ENCODE measurements around the gene RGL2. TPM values are rescaled to one million over a fixed set of nuclear protein-coding genes. Genes with fewer than 3 reads are reported as not detected.
"Not testable (repeated sequence)": the region's sequence is repeated elsewhere in the genome, so short reads cannot be mapped to it uniquely, and the experiment has no call there.

Gene RGL2, protein sequence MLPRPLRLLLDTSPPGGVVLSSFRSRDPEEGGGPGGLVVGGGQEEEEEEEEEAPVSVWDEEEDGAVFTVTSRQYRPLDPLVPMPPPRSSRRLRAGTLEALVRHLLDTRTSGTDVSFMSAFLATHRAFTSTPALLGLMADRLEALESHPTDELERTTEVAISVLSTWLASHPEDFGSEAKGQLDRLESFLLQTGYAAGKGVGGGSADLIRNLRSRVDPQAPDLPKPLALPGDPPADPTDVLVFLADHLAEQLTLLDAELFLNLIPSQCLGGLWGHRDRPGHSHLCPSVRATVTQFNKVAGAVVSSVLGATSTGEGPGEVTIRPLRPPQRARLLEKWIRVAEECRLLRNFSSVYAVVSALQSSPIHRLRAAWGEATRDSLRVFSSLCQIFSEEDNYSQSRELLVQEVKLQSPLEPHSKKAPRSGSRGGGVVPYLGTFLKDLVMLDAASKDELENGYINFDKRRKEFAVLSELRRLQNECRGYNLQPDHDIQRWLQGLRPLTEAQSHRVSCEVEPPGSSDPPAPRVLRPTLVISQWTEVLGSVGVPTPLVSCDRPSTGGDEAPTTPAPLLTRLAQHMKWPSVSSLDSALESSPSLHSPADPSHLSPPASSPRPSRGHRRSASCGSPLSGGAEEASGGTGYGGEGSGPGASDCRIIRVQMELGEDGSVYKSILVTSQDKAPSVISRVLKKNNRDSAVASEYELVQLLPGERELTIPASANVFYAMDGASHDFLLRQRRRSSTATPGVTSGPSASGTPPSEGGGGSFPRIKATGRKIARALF
- 67.6 TPM for polyA plus RNA-seq (2012; ENCODE audit: insufficient read depth, insufficient read length, low read depth)

DNA sequence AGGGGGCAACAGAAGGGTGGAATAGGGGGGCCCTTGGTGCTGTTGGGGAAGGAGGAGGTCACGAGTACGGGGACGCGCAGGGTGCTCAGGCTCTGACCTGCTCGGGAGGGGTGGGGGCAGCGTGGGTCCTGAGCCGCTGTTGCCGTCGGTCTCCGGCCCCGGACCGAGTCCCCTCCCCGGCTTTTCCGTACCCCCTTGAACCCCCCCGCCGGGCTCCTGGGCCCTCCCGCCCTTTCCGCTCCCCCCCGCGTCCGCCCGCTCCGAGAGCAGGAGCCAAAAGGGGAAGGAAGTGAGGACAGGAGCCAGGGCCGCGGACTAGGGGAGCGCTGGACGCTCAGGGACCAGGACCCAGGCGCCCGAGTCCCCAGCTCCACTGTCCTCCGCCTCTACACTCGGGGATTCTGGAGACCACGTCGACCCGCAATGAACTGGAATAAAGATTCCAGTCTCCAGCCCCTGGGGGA, at the start of gene RGL2:
RGL2 (minus strand) TSS at position 170 of the 464 bp plus-strand sequence. CDS start 332 bp downstream, outside the sequence.
- DNase-seq: peak; percentile 38
- peak within 1 kb of the TSS; percentile 92 for H3K4me3 ChIP-seq (ENCODE audit: low read depth, low read length)
- H3K4me1 ChIP-seq: no peaks in the 10 kb centered on the region; the same call in 1 of the 2 replicates
- no peaks in the 10 kb centered on the region for H3K36me3 ChIP-seq
- no peaks in the 10 kb centered on the region for H3K27me3 ChIP-seq
- TF ChIP-seq, protein P1, sequence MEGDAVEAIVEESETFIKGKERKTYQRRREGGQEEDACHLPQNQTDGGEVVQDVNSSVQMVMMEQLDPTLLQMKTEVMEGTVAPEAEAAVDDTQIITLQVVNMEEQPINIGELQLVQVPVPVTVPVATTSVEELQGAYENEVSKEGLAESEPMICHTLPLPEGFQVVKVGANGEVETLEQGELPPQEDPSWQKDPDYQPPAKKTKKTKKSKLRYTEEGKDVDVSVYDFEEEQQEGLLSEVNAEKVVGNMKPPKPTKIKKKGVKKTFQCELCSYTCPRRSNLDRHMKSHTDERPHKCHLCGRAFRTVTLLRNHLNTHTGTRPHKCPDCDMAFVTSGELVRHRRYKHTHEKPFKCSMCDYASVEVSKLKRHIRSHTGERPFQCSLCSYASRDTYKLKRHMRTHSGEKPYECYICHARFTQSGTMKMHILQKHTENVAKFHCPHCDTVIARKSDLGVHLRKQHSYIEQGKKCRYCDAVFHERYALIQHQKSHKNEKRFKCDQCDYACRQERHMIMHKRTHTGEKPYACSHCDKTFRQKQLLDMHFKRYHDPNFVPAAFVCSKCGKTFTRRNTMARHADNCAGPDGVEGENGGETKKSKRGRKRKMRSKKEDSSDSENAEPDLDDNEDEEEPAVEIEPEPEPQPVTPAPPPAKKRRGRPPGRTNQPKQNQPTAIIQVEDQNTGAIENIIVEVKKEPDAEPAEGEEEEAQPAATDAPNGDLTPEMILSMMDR (IDR thresholded peaks at IDR 0.05; ENCODE audit: low read depth, low read length): no peak
- no peaks in the 10 kb centered on the region for H3K9me3 ChIP-seq

DNA sequence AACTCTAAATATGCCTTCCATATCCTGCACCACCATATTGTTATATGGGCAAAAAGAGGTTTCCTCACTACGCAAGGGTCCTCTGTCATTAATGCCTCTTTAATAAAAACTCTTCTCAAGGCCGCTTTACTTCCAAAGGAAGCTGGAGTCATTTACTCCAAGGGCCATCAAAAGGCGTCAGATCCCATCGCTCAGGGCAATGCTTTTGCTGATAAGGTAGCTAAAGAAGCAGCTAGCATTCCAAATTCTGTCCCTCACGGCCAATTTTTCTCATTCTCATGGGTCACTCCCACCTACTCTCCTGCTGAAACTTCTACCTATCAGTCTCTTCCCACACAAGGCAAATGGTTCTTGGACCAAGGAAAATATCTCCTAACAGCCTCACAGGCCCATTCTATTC, 49.1 kb upstream of the RGL2 start:
- no peaks in the 10 kb centered on the region for H3K4me1 ChIP-seq
- TF ChIP-seq, protein P1 (IDR thresholded peaks at IDR 0.05; ENCODE audit: low read depth, low read length): no peak
- DNase-seq: no peak
- H3K36me3 ChIP-seq: no peaks in the 10 kb centered on the region
- no peak overlapping the region for H3K4me3 ChIP-seq (ENCODE audit: low read depth, low read length)
- no peaks in the 10 kb centered on the region for H3K27me3 ChIP-seq
- no peaks in the 10 kb centered on the region for H3K9me3 ChIP-seq

DNA sequence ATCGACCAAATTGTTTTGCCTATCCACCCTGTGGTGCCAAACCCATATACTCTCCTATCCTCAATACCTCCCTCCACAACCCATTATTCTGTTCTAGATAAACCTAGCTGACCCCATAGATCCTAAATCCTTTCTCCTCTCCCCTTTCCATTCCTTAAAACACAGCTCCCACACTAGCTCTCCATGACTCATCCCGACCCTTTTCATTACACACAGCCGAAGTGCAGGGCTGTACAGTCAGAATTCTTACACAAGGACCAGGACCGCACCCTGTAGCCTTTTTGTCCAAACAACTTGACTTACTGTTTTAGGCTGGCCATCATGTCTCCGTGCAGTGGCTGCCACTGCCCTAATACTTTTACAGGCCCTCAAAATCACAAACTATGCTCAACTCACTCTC, 48.2 kb upstream of the RGL2 start:
- H3K9me3 ChIP-seq; H3K36me3 ChIP-seq; DNase-seq; H3K4me1 ChIP-seq; H3K4me3 ChIP-seq (ENCODE audit: low read depth, low read length); H3K27me3 ChIP-seq: not testable (repeated sequence)

DNA sequence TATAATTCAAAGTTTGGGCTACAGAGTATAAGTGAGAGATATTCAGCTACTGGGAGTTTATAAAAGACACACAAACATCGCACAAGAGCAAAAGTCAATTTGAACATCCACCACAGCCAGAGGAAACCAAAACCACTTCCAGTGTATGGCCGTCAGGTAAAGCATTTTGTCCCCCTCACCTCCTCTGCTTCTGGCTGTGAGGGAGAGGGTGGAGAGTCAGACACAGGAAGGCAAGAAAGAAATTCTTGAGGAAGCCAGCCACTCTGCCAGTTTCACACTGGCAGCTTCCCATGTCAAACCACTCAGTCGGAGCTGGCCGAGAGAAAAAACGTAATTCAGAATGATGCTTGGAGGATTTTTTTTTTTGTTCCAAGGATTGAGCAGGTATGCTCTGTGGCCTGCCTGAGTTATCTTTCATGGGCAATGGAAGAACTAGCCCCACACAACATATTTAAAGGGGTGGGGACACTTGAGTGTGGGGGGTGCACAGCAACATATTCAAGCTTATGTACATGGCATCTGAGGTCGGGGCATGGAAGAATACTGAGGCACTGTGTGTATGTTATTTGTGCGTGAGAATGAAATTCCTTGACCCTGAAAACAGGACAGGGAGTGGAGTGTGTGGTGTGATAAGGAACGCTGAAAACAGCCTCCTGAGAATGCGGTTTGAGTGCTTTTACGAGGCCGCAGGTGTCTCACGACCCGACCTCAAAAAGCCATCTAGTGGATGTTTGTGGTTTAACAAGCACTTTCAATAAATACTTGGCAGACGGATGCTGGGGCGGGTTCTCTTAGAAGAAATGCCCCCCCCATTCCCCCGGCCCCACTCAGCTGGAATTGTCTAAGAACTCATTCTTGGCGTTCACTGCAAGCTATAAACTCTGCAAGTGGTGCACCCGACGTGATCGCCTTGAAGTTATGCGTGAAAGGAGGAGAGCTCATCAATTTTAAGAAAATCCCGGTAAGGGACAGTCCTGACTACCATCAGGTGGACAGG, 46.3 kb upstream of the RGL2 start:
- peak; percentile 38 for DNase-seq
- Histone ChIP-seq H3K4me3 (ENCODE audit: low read depth, low read length) (no peak overlapping the region), H3K27me3 (no peaks in the 10 kb centered on the region), H3K9me3 (no peaks in the 10 kb centered on the region), H3K4me1 (no peaks in the 10 kb centered on the region), H3K36me3 (no peaks in the 10 kb centered on the region)
- TF ChIP-seq, protein P1 (IDR thresholded peaks at IDR 0.05; ENCODE audit: low read depth, low read length): peak; percentile 58

DNA sequence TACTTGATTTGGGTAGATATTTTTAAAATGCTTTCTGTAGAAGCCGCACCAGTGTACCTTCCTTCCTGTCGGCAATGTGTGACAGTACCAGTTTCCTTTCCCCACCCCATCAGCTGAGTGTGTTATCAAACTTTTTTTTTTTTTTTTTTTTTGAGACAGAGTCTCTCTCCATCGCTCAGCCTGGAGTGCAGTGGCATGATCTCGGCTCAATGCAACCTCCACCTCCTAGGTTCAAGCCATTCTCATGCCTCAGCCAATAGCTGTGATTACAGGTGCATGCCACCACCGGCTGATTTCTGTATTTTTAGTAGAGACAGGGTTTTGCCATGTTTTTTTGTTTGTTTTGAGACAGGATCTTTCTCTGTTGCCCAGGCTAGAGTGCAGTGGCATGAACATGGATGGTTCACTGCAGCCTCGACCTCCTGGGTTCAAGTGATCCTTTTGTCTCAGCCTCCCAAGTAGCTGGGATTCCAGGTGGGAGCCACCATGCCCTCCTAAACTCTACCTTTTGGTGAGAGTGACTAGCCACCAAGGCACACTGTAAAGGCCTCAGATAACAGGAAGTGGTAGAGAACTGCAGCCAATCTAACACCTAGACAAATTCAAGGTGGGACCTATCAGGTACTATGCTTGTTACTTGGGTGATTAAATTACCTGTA, 45.3 kb upstream of the RGL2 start:
- Histone ChIP-seq H3K9me3 (no peaks in the 10 kb centered on the region), H3K36me3 (no peaks in the 10 kb centered on the region), H3K4me1 (no peaks in the 10 kb centered on the region), H3K27me3 (no peaks in the 10 kb centered on the region), H3K4me3 (ENCODE audit: low read depth, low read length) (no peak overlapping the region)
- TF ChIP-seq, protein P1 (IDR thresholded peaks at IDR 0.05; ENCODE audit: low read depth, low read length): no peak
- DNase-seq: no peak

DNA sequence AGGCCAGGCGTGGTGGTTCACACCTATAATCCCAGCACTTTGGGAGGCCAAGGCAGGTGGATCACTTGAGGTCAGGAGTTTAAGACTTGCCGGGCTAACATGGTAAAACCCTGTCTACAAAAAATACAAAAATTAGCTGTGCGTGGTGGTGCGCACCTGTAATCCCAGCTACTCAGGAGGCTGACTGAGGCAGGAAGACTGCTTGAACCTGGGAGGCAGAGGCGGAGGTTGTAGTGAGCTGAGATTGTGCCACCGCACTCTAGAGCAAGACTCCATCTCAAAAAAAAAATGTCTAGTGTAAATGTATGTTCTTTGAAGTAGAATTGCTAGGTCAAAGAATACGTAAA, 44.8 kb upstream of the RGL2 start:
- not testable (repeated sequence) for H3K9me3 ChIP-seq; H3K4me3 ChIP-seq (ENCODE audit: low read depth, low read length); H3K27me3 ChIP-seq; H3K4me1 ChIP-seq; H3K36me3 ChIP-seq; DNase-seq

Measured in BE2C (cell line).